OCI-LY1 (cell line): Measurements from ENCODE around the gene PHACTR4.

Experiments
- H2AFZ ChIP-seq: fragments of 200-600 bp; sonication (generic), shearing (Covaris generic); 2 replicates; pipeline ENCODE4 v1.6.0; 2014; ENCODE audit warnings: antibody characterized with exemption, mild to moderate bottlenecking, low read length
- H3F3A ChIP-seq: fragments of 200-600 bp; sonication (generic), shearing (Covaris generic); 2 replicates; pipeline ENCODE4 v1.6.0; 2014; ENCODE audit warnings: mild to moderate bottlenecking, antibody characterized with exemption, low read length, moderate library complexity; ENCODE audit not compliant: insufficient read depth
- H3K27ac ChIP-seq: fragments of 200-600 bp; sonication (generic); 2 replicates; pipeline ENCODE4 v1.5.1; 2014; ENCODE audit warnings: low read length, mixed run types, mild to moderate bottlenecking, low read depth; ENCODE audit not compliant: poor library complexity, severe bottlenecking
- H3K27me3 ChIP-seq: fragments of 200-600 bp; sonication (generic); 2 replicates; pipeline ENCODE4 v1.6.0; 2014; ENCODE audit warnings: antibody characterized with exemption, mild to moderate bottlenecking, low read length, moderate library complexity; ENCODE audit not compliant: insufficient read depth
- H3K36me3 ChIP-seq: fragments of 200-600 bp; sonication (generic); 2 replicates; pipeline ENCODE4 v1.6.1; 2014; ENCODE audit warnings: mild to moderate bottlenecking, antibody characterized with exemption, low read length, moderate library complexity, mixed read lengths; ENCODE audit not compliant: insufficient read depth
- H3K4me1 ChIP-seq: fragments of 200-600 bp; sonication (generic); 2 replicates; pipeline ENCODE4 v1.5.1; 2014; ENCODE audit warnings: mild to moderate bottlenecking, low read length, moderate library complexity; ENCODE audit not compliant: insufficient read depth, severe bottlenecking
- H3K4me2 ChIP-seq: fragments of 200-600 bp; sonication (generic), shearing (Covaris generic); 2 replicates; pipeline ENCODE4 v1.6.1; 2014; ENCODE audit warnings: low read length
- H3K4me3 ChIP-seq: fragments of 200-600 bp; sonication (generic); 2 replicates; pipeline ENCODE4 v1.5.1; 2014; ENCODE audit warnings: low read length, low read depth, mild to moderate bottlenecking, mixed read lengths; ENCODE audit not compliant: poor library complexity, severe bottlenecking
- H3K79me2 ChIP-seq: fragments of 200-600 bp; shearing (Covaris generic); 2 replicates; pipeline ENCODE4 v1.6.1; 2016; ENCODE audit warnings: mixed run types, low read length, mixed read lengths; ENCODE audit not compliant: insufficient read depth
- H3K9ac ChIP-seq: fragments of 200-600 bp; sonication (generic), shearing (Covaris generic); 2 replicates; pipeline ENCODE4 v1.6.1; 2014; ENCODE audit warnings: mild to moderate bottlenecking, low read length, mixed read lengths
- H3K9me2 ChIP-seq: fragments of 200-600 bp; sonication (generic), shearing (Covaris generic); 2 replicates; pipeline ENCODE4 v1.6.1; 2014; ENCODE audit warnings: low read depth, mild to moderate bottlenecking, low read length, mixed read lengths
- H3K9me3 ChIP-seq: fragments of 200-600 bp; shearing (Covaris generic); 2 replicates; pipeline ENCODE4 v1.6.1; 2014; ENCODE audit warnings: low read length, mixed read lengths
- H4K20me1 ChIP-seq: fragments of 200-600 bp; sonication (generic), shearing (Covaris generic); 2 replicates; pipeline ENCODE4 v1.6.0; 2016; ENCODE audit warnings: mild to moderate bottlenecking, low read length; ENCODE audit not compliant: insufficient read depth
- EZH2 ChIP-seq: fragments of 200-600 bp; sonication (generic), shearing (Covaris generic); IDR thresholded peaks from 2 replicates; pipeline ENCODE4 v1.8.0; 2017; ENCODE audit warnings: borderline replicate concordance, mixed run types, mild to moderate bottlenecking, antibody characterized with exemption, low read length, moderate library complexity, mixed read lengths
- TF ChIP-seq, protein P1 (sequence below): fragments of 200-600 bp; sonication (generic), shearing (Covaris generic); IDR thresholded peaks from 2 replicates; pipeline ENCODE4 v1.5.1; 2017; ENCODE audit warnings: mild to moderate bottlenecking, antibody characterized with exemption, low read length, moderate library complexity, mixed read lengths

The PHACTR4 gene

DNA sequence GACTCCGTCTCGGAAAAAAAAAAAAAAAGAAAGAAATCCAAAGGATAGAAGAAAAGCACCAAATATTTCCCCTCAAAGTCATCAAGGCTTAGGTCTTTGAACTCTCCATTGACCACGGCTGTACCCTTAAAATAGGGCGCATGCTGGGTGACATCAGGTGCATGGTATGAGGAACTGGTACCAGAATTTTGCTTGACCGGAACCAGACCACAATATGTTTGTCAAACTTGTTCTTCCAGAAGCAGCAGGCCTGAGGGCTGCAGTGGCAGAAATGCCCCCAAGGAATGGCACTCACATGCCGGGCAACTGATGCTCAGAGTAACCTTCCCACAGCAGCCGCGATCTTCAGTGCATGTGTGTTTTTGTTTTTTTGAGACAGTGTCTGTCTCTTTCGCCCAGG lies 157.3 kb downstream of the PHACTR4 start:
- Histone ChIP-seq H3K9me3 (no peaks in the 10 kb centered on the region), H3F3A (no peaks in the 10 kb centered on the region), H3K27ac (no peak overlapping the region), H3K4me3 (no peak overlapping the region), H4K20me1 (no peaks in the 10 kb centered on the region), H3K9me2 (no peaks in the 10 kb centered on the region), H3K4me1 (peaks cover 2% of the 10 kb centered on the region), H3K36me3 (peaks cover 69% of the 10 kb centered on the region), H3K9ac (no peak overlapping the region), H2AFZ (no peak overlapping the region), H3K79me2 (peaks cover 68% of the 10 kb centered on the region), H3K27me3 (no peaks in the 10 kb centered on the region), H3K4me2 (no peak overlapping the region)
- TF ChIP-seq EZH2: no peak
- TF ChIP-seq, protein P1, sequence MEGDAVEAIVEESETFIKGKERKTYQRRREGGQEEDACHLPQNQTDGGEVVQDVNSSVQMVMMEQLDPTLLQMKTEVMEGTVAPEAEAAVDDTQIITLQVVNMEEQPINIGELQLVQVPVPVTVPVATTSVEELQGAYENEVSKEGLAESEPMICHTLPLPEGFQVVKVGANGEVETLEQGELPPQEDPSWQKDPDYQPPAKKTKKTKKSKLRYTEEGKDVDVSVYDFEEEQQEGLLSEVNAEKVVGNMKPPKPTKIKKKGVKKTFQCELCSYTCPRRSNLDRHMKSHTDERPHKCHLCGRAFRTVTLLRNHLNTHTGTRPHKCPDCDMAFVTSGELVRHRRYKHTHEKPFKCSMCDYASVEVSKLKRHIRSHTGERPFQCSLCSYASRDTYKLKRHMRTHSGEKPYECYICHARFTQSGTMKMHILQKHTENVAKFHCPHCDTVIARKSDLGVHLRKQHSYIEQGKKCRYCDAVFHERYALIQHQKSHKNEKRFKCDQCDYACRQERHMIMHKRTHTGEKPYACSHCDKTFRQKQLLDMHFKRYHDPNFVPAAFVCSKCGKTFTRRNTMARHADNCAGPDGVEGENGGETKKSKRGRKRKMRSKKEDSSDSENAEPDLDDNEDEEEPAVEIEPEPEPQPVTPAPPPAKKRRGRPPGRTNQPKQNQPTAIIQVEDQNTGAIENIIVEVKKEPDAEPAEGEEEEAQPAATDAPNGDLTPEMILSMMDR: no peak

DNA sequence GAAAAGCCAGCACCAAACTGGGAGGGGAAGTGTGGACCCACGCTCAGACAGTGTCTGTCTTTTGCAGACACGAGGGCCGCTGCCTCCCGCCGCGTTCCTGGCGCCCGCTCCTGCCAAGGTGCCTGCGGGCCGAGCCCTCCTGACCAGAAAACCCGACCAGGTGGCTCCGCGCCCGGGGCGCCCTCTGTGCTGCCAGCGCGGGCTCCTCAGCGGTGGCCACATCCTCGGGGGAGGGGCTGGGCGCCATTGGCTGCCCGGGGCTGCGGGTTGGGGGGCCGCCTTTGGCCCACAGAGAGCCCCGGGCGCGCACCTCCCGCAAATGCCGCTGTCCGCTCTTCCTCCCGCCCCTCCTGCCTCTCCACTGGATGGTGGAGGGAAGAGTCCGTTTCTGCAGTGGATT lies 160.9 kb downstream of the PHACTR4 start:
- H3K4me2 ChIP-seq: no peak overlapping the region
- H4K20me1 ChIP-seq: no peaks in the 10 kb centered on the region
- H3K9ac ChIP-seq: no peak overlapping the region
- peaks cover 36% of the 10 kb centered on the region for H3K79me2 ChIP-seq
- H3F3A ChIP-seq: no peaks in the 10 kb centered on the region
- no peak overlapping the region for H3K27ac ChIP-seq
- H3K4me1 ChIP-seq: no peaks in the 10 kb centered on the region
- H3K9me2 ChIP-seq: no peaks in the 10 kb centered on the region
- H3K36me3 ChIP-seq: peaks cover 67% of the 10 kb centered on the region
- no peak overlapping the region for H3K4me3 ChIP-seq
- no peaks in the 10 kb centered on the region for H3K27me3 ChIP-seq
- no peak overlapping the region for H2AFZ ChIP-seq
- TF ChIP-seq EZH2: no peak
- TF ChIP-seq, protein P1: no peak
- H3K9me3 ChIP-seq: no peaks in the 10 kb centered on the region

DNA sequence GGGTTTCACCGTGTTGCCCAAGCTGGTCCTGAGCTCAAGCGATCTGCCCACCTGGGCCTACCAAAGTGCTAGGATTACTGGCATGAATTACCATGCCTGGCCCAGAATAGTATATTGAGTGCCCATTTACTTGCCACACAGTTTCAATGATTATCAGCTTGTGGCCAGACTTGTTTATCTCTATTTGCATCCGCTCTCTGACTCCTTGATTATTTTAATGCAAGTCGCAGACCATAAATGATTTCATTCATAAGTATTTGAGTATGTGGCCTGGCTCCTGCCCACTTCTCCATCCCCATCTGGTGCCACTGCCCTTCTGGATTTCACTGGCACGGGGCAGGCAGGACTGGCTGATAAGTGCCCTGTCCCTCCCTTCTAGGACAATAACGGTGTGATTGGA lies 165.1 kb downstream of the PHACTR4 start:
- no peaks in the 10 kb centered on the region for H3K9me2 ChIP-seq
- no peak overlapping the region for H3K27ac ChIP-seq
- H3K9me3 ChIP-seq: no peaks in the 10 kb centered on the region
- H3F3A ChIP-seq: no peaks in the 10 kb centered on the region
- no peak overlapping the region for H3K4me3 ChIP-seq
- H4K20me1 ChIP-seq: no peaks in the 10 kb centered on the region
- H3K4me1 ChIP-seq: no peaks in the 10 kb centered on the region
- H3K27me3 ChIP-seq: no peaks in the 10 kb centered on the region
- H3K4me2 ChIP-seq: no peak overlapping the region
- no peak for TF ChIP-seq EZH2
- TF ChIP-seq, protein P1: no peak
- H3K36me3 ChIP-seq: peaks cover 87% of the 10 kb centered on the region
- no peak overlapping the region for H2AFZ ChIP-seq
- H3K9ac ChIP-seq: no peak overlapping the region
- H3K79me2 ChIP-seq: 0 out of 2 replicates have a peak, but pooled peaks cover 2% of the 10 kb centered on the region
